Esophagus squamous epithelium (tissue), 4 donors: ENCODE results near the gene SUPT4H1.

Experiments used
- POLR2A ChIP-seq, 4 donors: fragments of 450-650 bp; IDR thresholded peaks; one replicate each; pipeline ENCODE4 v1.6.1; 2017; ENCODE audit warnings: antibody characterized with exemption in 4 of 4, mild to moderate bottlenecking in 4 of 4, moderate library complexity in 3 of 4
- TF ChIP-seq, protein P1 (sequence below), 6 experiments: fragments of 450-650 bp in 4 of 6; fragments of 200-600 bp in 2 of 6; sonication (generic) in 2 of 6; IDR thresholded peaks; one replicate each; pipeline ENCODE4 v1.5.1; 2016 to 2019; ENCODE audit warnings: antibody characterized with exemption in 6 of 6, mild to moderate bottlenecking in 4 of 6, moderate library complexity in 4 of 6

DNA sequence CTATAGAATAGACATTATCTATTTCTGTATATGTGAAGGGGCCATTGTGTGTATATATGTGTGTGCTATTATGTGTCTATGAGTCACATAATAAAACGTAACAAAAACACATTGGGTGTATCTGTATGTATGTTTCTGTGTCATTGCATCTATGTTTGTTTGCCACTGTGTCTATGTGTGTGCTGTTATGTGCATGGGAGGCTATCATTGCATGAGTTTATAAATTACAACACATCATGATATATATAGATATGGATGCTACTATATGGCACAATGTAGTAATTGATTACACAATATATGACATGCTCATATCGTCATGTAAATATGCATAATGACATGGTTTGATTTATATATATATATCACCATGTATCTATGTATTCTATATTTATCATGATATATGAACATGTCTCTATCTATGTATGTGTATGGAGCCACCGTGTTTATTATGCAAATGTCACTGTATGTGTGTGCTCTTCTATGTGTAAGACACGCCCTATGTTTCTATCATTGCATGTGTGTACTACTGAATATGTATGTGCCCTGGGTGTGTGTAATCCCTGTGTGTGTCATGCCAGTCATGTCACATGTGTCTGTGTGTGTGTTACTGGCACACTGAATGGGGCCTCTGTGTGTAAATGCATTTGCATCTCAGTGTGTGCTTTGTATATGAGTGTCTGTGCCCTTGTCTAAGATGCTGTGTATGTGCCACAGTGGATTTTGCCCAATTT, 22.0 kb downstream of the SUPT4H1 start:
- TF ChIP-seq, protein P1, sequence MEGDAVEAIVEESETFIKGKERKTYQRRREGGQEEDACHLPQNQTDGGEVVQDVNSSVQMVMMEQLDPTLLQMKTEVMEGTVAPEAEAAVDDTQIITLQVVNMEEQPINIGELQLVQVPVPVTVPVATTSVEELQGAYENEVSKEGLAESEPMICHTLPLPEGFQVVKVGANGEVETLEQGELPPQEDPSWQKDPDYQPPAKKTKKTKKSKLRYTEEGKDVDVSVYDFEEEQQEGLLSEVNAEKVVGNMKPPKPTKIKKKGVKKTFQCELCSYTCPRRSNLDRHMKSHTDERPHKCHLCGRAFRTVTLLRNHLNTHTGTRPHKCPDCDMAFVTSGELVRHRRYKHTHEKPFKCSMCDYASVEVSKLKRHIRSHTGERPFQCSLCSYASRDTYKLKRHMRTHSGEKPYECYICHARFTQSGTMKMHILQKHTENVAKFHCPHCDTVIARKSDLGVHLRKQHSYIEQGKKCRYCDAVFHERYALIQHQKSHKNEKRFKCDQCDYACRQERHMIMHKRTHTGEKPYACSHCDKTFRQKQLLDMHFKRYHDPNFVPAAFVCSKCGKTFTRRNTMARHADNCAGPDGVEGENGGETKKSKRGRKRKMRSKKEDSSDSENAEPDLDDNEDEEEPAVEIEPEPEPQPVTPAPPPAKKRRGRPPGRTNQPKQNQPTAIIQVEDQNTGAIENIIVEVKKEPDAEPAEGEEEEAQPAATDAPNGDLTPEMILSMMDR (IDR thresholded peaks at IDR 0.05) = no peak
- TF ChIP-seq POLR2A (IDR thresholded peaks at IDR 0.05) = no peak
